ENCODE data around the gene GPR150.

GPR150 gene

GRCh38 chr5:95620030-95620869 lies at the start of gene GPR150:
TSS of gene GPR150 (plus strand) at chr5:95620087. CDS start at chr5:95620276, 189 bp downstream.
- H3K27me3 ChIP-seq (ENCODE audit: control insufficient read depth in 1 of 2, insufficient read depth in 2 of 2, low read length in 2 of 2): peaks cover 4 to 5% of the 10 kb centered on the region in 2 donors
- H3K4me3 ChIP-seq (ENCODE audit: low read depth in 1 of 2, low read length in 2 of 2): peak within 1 kb of the TSS; percentile 54 to 58
- H3K9ac ChIP-seq (ENCODE audit: low read length): no peak within 1 kb of the TSS
- H3K9me3 ChIP-seq (ENCODE audit: low read length): no peaks in the 10 kb centered on the region
- H3K27ac ChIP-seq (ENCODE audit: low read depth, low read length): no peak within 1 kb of the TSS
- H3K36me3 ChIP-seq (ENCODE audit: insufficient read depth, low read length): no peaks in the 10 kb centered on the region
- peaks cover 18% of the 10 kb centered on the region for H3K4me1 ChIP-seq (ENCODE audit: insufficient read depth, low read length)

GRCh38 chr5:95572016-95572415 lies 47.9 kb upstream of the GPR150 start:
- H3K36me3 ChIP-seq (ENCODE audit: insufficient read depth, low read length): peaks cover 15% of the 10 kb centered on the region
- H3K4me3 ChIP-seq (ENCODE audit: low read depth in 1 of 2, low read length in 2 of 2): no peak overlapping the region
- no peaks in the 10 kb centered on the region for H3K27me3 ChIP-seq (ENCODE audit: control insufficient read depth in 1 of 2, insufficient read depth in 2 of 2, low read length in 2 of 2)
- H3K9ac ChIP-seq (ENCODE audit: low read length): no peak overlapping the region
- no peaks in the 10 kb centered on the region for H3K4me1 ChIP-seq (ENCODE audit: insufficient read depth, low read length)
- no peak overlapping the region for H3K27ac ChIP-seq (ENCODE audit: low read depth, low read length)
- no peaks in the 10 kb centered on the region for H3K9me3 ChIP-seq (ENCODE audit: low read length)

GRCh38 chr5:95581576-95581975 lies 38.3 kb upstream of the GPR150 start:
- no peak overlapping the region for H3K9ac ChIP-seq (ENCODE audit: low read length)
- no peak overlapping the region for H3K4me3 ChIP-seq (ENCODE audit: low read depth in 1 of 2, low read length in 2 of 2)
- no peak overlapping the region for H3K27ac ChIP-seq (ENCODE audit: low read depth, low read length)
- H3K36me3 ChIP-seq (ENCODE audit: insufficient read depth, low read length): no peaks in the 10 kb centered on the region
- no peaks in the 10 kb centered on the region for H3K9me3 ChIP-seq (ENCODE audit: low read length)
- no peaks in the 10 kb centered on the region for H3K4me1 ChIP-seq (ENCODE audit: insufficient read depth, low read length)
- H3K27me3 ChIP-seq (ENCODE audit: control insufficient read depth in 1 of 2, insufficient read depth in 2 of 2, low read length in 2 of 2): no peaks in the 10 kb centered on the region

GRCh38 chr5:95583992-95584391 lies 35.9 kb upstream of the GPR150 start:
- H3K9ac ChIP-seq (ENCODE audit: low read length): no peak overlapping the region
- H3K27ac ChIP-seq (ENCODE audit: low read depth, low read length): no peak overlapping the region
- no peaks in the 10 kb centered on the region for H3K27me3 ChIP-seq (ENCODE audit: control insufficient read depth in 1 of 2, insufficient read depth in 2 of 2, low read length in 2 of 2)
- H3K4me1 ChIP-seq (ENCODE audit: insufficient read depth, low read length): no peaks in the 10 kb centered on the region
- no peaks in the 10 kb centered on the region for H3K9me3 ChIP-seq (ENCODE audit: low read length)
- H3K4me3 ChIP-seq (ENCODE audit: low read depth in 1 of 2, low read length in 2 of 2): no peak overlapping the region
- H3K36me3 ChIP-seq (ENCODE audit: insufficient read depth, low read length): no peaks in the 10 kb centered on the region

GRCh38 chr5:95590880-95591279 lies 29.0 kb upstream of the GPR150 start:
- no peak overlapping the region for H3K4me3 ChIP-seq (ENCODE audit: low read depth in 1 of 2, low read length in 2 of 2)
- H3K27me3 ChIP-seq (ENCODE audit: control insufficient read depth in 1 of 2, insufficient read depth in 2 of 2, low read length in 2 of 2): no peaks in the 10 kb centered on the region
- H3K36me3 ChIP-seq (ENCODE audit: insufficient read depth, low read length): no peaks in the 10 kb centered on the region
- H3K27ac ChIP-seq (ENCODE audit: low read depth, low read length): no peak overlapping the region
- no peaks in the 10 kb centered on the region for H3K4me1 ChIP-seq (ENCODE audit: insufficient read depth, low read length)
- H3K9ac ChIP-seq (ENCODE audit: low read length): no peak overlapping the region
- no peaks in the 10 kb centered on the region for H3K9me3 ChIP-seq (ENCODE audit: low read length)

GRCh38 chr5:95591490-95591901 lies 28.4 kb upstream of the GPR150 start:
- H3K4me1 ChIP-seq (ENCODE audit: insufficient read depth, low read length): no peaks in the 10 kb centered on the region
- no peaks in the 10 kb centered on the region for H3K27me3 ChIP-seq (ENCODE audit: control insufficient read depth in 1 of 2, insufficient read depth in 2 of 2, low read length in 2 of 2)
- H3K36me3 ChIP-seq (ENCODE audit: insufficient read depth, low read length): no peaks in the 10 kb centered on the region
- no peaks in the 10 kb centered on the region for H3K9me3 ChIP-seq (ENCODE audit: low read length)
- H3K9ac ChIP-seq (ENCODE audit: low read length): no peak overlapping the region
- no peak overlapping the region for H3K4me3 ChIP-seq (ENCODE audit: low read depth in 1 of 2, low read length in 2 of 2)
- H3K27ac ChIP-seq (ENCODE audit: low read depth, low read length): no peak overlapping the region

- no peak overlapping the region for H3K9ac ChIP-seq (ENCODE audit: low read length)
- H3K9me3 ChIP-seq (ENCODE audit: low read length): no peaks in the 10 kb centered on the region
- no peak overlapping the region for H3K4me3 ChIP-seq (ENCODE audit: low read depth in 1 of 2, low read length in 2 of 2)
- no peak overlapping the region for H3K27ac ChIP-seq (ENCODE audit: low read depth, low read length)
- H3K36me3 ChIP-seq (ENCODE audit: insufficient read depth, low read length): no peaks in the 10 kb centered on the region
- no peaks in the 10 kb centered on the region for H3K4me1 ChIP-seq (ENCODE audit: insufficient read depth, low read length)
- no peaks in the 10 kb centered on the region for H3K27me3 ChIP-seq (ENCODE audit: control insufficient read depth in 1 of 2, insufficient read depth in 2 of 2, low read length in 2 of 2)
Measured at GRCh38 chr5:95595289-95595931, 24.5 kb upstream of the GPR150 start.

- Histone ChIP-seq H3K27ac (ENCODE audit: low read depth, low read length) (no peak overlapping the region), H3K9me3 (ENCODE audit: low read length) (no peaks in the 10 kb centered on the region), H3K27me3 (ENCODE audit: control insufficient read depth in 1 of 2, insufficient read depth in 2 of 2, low read length in 2 of 2) (no peaks in the 10 kb centered on the region), H3K36me3 (ENCODE audit: insufficient read depth, low read length) (no peaks in the 10 kb centered on the region), H3K4me1 (ENCODE audit: insufficient read depth, low read length) (no peaks in the 10 kb centered on the region), H3K9ac (ENCODE audit: low read length) (no peak overlapping the region), H3K4me3 (ENCODE audit: low read depth in 1 of 2, low read length in 2 of 2) (no peak overlapping the region)
Measured at GRCh38 chr5:95599252-95599651, 20.6 kb upstream of the GPR150 start.

GRCh38 chr5:95600557-95600956 lies 19.3 kb upstream of the GPR150 start:
- no peak overlapping the region for H3K27ac ChIP-seq (ENCODE audit: low read depth, low read length)
- no peaks in the 10 kb centered on the region for H3K9me3 ChIP-seq (ENCODE audit: low read length)
- no peaks in the 10 kb centered on the region for H3K36me3 ChIP-seq (ENCODE audit: insufficient read depth, low read length)

GRCh38 chr5:95605786-95606185 lies 14.1 kb upstream of the GPR150 start:
- no peak overlapping the region for H3K27ac ChIP-seq (ENCODE audit: low read depth, low read length)
- H3K4me3 ChIP-seq (ENCODE audit: low read depth in 1 of 2, low read length in 2 of 2): no peak overlapping the region
- H3K4me1 ChIP-seq (ENCODE audit: insufficient read depth, low read length): no peaks in the 10 kb centered on the region
- H3K9ac ChIP-seq (ENCODE audit: low read length): no peak overlapping the region
- H3K9me3 ChIP-seq (ENCODE audit: low read length): no peaks in the 10 kb centered on the region
- no peaks in the 10 kb centered on the region for H3K27me3 ChIP-seq (ENCODE audit: control insufficient read depth in 1 of 2, insufficient read depth in 2 of 2, low read length in 2 of 2)
- no peaks in the 10 kb centered on the region for H3K36me3 ChIP-seq (ENCODE audit: insufficient read depth, low read length)

More at GRCh38 chr5:95600557-95600956, 19.3 kb upstream of the GPR150 start:
- Histone ChIP-seq H3K4me3 (ENCODE audit: low read depth in 1 of 2, low read length in 2 of 2) (no peak overlapping the region), H3K9ac (ENCODE audit: low read length) (no peak overlapping the region), H3K27me3 (ENCODE audit: control insufficient read depth in 1 of 2, insufficient read depth in 2 of 2, low read length in 2 of 2) (no peaks in the 10 kb centered on the region), H3K4me1 (ENCODE audit: insufficient read depth, low read length) (no peaks in the 10 kb centered on the region)

GRCh38 chr5:95606419-95606818 lies 13.5 kb upstream of the GPR150 start:
- no peaks in the 10 kb centered on the region for H3K4me1 ChIP-seq (ENCODE audit: insufficient read depth, low read length)
- no peak overlapping the region for H3K27ac ChIP-seq (ENCODE audit: low read depth, low read length)
- no peak overlapping the region for H3K4me3 ChIP-seq (ENCODE audit: low read depth in 1 of 2, low read length in 2 of 2)
- no peaks in the 10 kb centered on the region for H3K36me3 ChIP-seq (ENCODE audit: insufficient read depth, low read length)
- H3K27me3 ChIP-seq (ENCODE audit: control insufficient read depth in 1 of 2, insufficient read depth in 2 of 2, low read length in 2 of 2): no peaks in the 10 kb centered on the region
- H3K9me3 ChIP-seq (ENCODE audit: low read length): no peaks in the 10 kb centered on the region
- H3K9ac ChIP-seq (ENCODE audit: low read length): no peak overlapping the region

All from muscle layer of colon (tissue), 2 donors.